Measurements from ENCODE around the gene EFHC1.

- TF ChIP-seq CTCF (IDR thresholded peaks at IDR 0.05; ENCODE audit: low read depth, low read length, missing input control) (no peak), EGR1 (IDR thresholded peaks at IDR 0.05; ENCODE audit: low read depth in 2 of 2) (no peak), RAD21 (IDR thresholded peaks at IDR 0.05) (no peak), ZBTB33 (IDR thresholded peaks at IDR 0.05) (no peak)
Measured at GRCh38 chr6:52527436-52527835, 107.3 kb downstream of the EFHC1 start.
